Activated T-helper 17 cell treated with anti-CD3 and anti-CD28 coated beads, Interleukin-2, amount 50 U/mL, for 72 hours (primary cell): Measurements from ENCODE around the gene DNASE1L2. TPM values are rescaled to one million over a fixed set of nuclear protein-coding genes. Genes with fewer than 3 reads are reported as not detected.

Experiments used
- ATAC-seq: fragments of 150-1000 bp; cut with Tn5 transposase; replicated peaks from 2 replicates; pipeline ENCODE4 v1.10.0; 2021; ENCODE audit warnings: mild to moderate bottlenecking, moderate library complexity
- H3K27ac Mint-ChIP-seq: one replicate; pipeline ENCODE4 v1.8.0; 2022; ENCODE audit warnings: mixed read lengths
- H3K27me3 Mint-ChIP-seq: one replicate; pipeline ENCODE4 v1.8.0; 2022; ENCODE audit warnings: mixed read lengths
- H3K36me3 Mint-ChIP-seq: one replicate; pipeline ENCODE4 v1.8.0; 2022; ENCODE audit warnings: low read depth, mild to moderate bottlenecking, mixed read lengths
- H3K4me1 Mint-ChIP-seq: one replicate; pipeline ENCODE4 v1.8.0; 2022; ENCODE audit warnings: mixed read lengths
- H3K4me3 Mint-ChIP-seq: one replicate; pipeline ENCODE4 v1.8.0; 2022; ENCODE audit warnings: mild to moderate bottlenecking, mixed read lengths
- H3K9me3 Mint-ChIP-seq: one replicate; pipeline ENCODE4 v1.8.0; 2022; ENCODE audit warnings: mixed read lengths
- total RNA-seq, 2 donors: library from RNA; stranded (reverse); gene quantifications; one replicate each; pipeline ENCODE4 v1.2.3, GENCODE V29; 2022

DNASE1L2 gene
- total RNA-seq, 2 donors from 2014 or later: 2.4 to 2.7 TPM

DNA sequence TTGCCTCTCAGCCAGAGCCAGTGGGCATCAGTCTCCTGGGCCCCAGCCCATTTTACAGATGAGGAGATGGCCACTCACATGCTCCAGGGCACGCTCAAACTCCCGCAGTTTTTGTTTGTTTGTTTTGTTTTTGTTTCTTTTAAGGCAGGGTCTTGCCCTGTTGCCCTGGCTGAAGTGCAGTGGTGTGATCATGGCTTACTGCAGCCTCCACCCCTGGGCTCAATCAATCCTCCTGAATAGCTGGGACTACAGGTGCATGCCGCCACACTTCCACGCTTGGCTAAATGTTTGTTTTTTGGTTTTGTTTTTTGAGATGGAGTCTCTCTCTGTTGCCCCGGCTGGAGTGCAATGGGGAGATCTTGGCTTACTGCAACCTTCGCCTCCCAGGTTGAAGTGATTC, 9.3 kb upstream of the DNASE1L2 start:
- Mint-ChIP-seq H3K27ac (no peak overlapping the region), H3K4me3 (no peak overlapping the region), H3K4me1 (no peaks in the 10 kb centered on the region), H3K36me3 (peaks cover 23% of the 10 kb centered on the region), H3K9me3 (no peaks in the 10 kb centered on the region), H3K27me3 (no peaks in the 10 kb centered on the region)
- ATAC-seq: no peak

- Mint-ChIP-seq H3K27ac (no peak overlapping the region), H3K36me3 (peaks cover 25% of the 10 kb centered on the region), H3K4me1 (no peaks in the 10 kb centered on the region), H3K9me3 (no peaks in the 10 kb centered on the region), H3K27me3 (no peaks in the 10 kb centered on the region), H3K4me3 (no peak overlapping the region)
- no peak for ATAC-seq
Measured at GRCh38 chr16:2228161-2228824, 8.0 kb upstream of the DNASE1L2 start.

GRCh38 chr16:2229091-2229490, 7.2 kb upstream of the DNASE1L2 start:
- peaks cover 31% of the 10 kb centered on the region for H3K36me3 Mint-ChIP-seq
- no peak overlapping the region for H3K4me3 Mint-ChIP-seq
- no peaks in the 10 kb centered on the region for H3K27me3 Mint-ChIP-seq
- H3K27ac Mint-ChIP-seq: no peak overlapping the region
- no peak for ATAC-seq
- no peaks in the 10 kb centered on the region for H3K4me1 Mint-ChIP-seq
- no peaks in the 10 kb centered on the region for H3K9me3 Mint-ChIP-seq

- H3K9me3 Mint-ChIP-seq: no peaks in the 10 kb centered on the region
- no peak overlapping the region for H3K4me3 Mint-ChIP-seq
- H3K36me3 Mint-ChIP-seq: peaks cover 37% of the 10 kb centered on the region
- no peak for ATAC-seq
- H3K4me1 Mint-ChIP-seq: no peaks in the 10 kb centered on the region
- H3K27ac Mint-ChIP-seq: no peak overlapping the region
- H3K27me3 Mint-ChIP-seq: no peaks in the 10 kb centered on the region
Measured at GRCh38 chr16:2229632-2230250, 6.5 kb upstream of the DNASE1L2 start.

- no peaks in the 10 kb centered on the region for H3K27me3 Mint-ChIP-seq
- H3K36me3 Mint-ChIP-seq: peaks cover 44% of the 10 kb centered on the region
- no peak overlapping the region for H3K4me3 Mint-ChIP-seq
- no peaks in the 10 kb centered on the region for H3K4me1 Mint-ChIP-seq
- H3K27ac Mint-ChIP-seq: no peak overlapping the region
- H3K9me3 Mint-ChIP-seq: no peaks in the 10 kb centered on the region
- no peak for ATAC-seq
Measured at GRCh38 chr16:2230376-2230775, 5.9 kb upstream of the DNASE1L2 start.

DNA sequence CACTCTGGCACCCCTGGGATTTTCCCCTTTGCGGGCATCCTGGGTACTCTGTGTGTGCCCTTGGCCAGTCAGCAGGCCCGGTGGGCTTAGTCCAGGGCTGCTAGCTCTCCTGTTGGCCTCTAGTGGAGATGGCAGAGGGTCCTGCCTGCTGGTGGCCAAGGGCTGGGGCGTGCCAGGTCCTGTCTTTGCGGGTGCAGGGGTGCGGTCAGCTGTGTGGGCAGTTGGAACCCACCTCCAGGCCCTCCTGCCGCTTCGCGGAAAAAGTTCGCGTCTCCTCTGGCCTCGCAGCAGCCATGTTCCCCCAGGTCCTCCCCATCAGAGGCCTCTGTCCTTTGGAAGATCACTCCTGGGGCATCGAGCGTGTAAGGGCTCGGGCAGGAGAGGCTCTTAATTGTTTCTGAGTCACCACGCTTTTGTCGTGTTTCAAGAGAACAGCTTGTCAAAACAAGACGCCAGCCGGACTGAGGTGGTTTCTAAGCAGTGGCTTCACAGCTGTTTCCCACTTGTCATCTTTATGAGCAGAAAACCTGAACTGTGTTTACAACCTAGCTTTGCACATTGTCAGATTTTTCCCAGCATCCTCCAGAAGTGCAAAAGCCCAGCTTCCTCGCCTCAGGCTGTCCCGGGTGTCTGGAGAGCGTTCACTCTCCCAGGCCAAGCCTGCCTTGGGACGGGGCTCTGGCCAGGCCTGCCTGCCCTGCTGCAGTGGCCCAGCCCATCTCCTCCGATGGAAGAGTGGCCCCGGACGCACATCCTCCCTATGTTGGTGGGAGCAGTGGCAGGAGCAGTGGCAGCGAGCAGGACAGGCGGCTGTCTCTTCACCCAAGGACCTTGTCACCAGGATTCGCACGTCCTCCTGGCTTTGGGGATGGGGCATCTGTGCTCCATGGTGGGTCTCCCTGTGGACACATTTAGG, 5.0 kb upstream of the DNASE1L2 start:
- Mint-ChIP-seq H3K36me3 (peaks cover 47% of the 10 kb centered on the region), H3K27ac (no peak overlapping the region)
- no peak for ATAC-seq

GRCh38 chr16:2232094-2232990, 3.9 kb upstream of the DNASE1L2 start:
- H3K27ac Mint-ChIP-seq: no peak overlapping the region
- ATAC-seq: no peak
- peaks cover 41% of the 10 kb centered on the region for H3K36me3 Mint-ChIP-seq

More for the DNA sequence above, 5.0 kb upstream of the DNASE1L2 start:
- Mint-ChIP-seq H3K4me1 (no peaks in the 10 kb centered on the region), H3K4me3 (no peak overlapping the region), H3K9me3 (no peaks in the 10 kb centered on the region), H3K27me3 (no peaks in the 10 kb centered on the region)

GRCh38 chr16:2233046-2233775, 3.0 kb upstream of the DNASE1L2 start:
- H3K9me3 Mint-ChIP-seq: no peaks in the 10 kb centered on the region
- no peaks in the 10 kb centered on the region for H3K4me1 Mint-ChIP-seq
- no peak overlapping the region for H3K27ac Mint-ChIP-seq
- H3K36me3 Mint-ChIP-seq: peaks cover 41% of the 10 kb centered on the region
- no peaks in the 10 kb centered on the region for H3K27me3 Mint-ChIP-seq
- ATAC-seq: no peak
- H3K4me3 Mint-ChIP-seq: no peak overlapping the region

More at GRCh38 chr16:2232094-2232990, 3.9 kb upstream of the DNASE1L2 start:
- Mint-ChIP-seq H3K9me3 (no peaks in the 10 kb centered on the region), H3K4me3 (no peak overlapping the region), H3K27me3 (no peaks in the 10 kb centered on the region), H3K4me1 (no peaks in the 10 kb centered on the region)

- Mint-ChIP-seq H3K4me3 (no peak overlapping the region), H3K27ac (no peak overlapping the region), H3K27me3 (no peaks in the 10 kb centered on the region), H3K9me3 (no peaks in the 10 kb centered on the region), H3K36me3 (peaks cover 41% of the 10 kb centered on the region), H3K4me1 (no peaks in the 10 kb centered on the region)
- ATAC-seq: no peak
Measured at GRCh38 chr16:2233872-2234812, 2.1 kb upstream of the DNASE1L2 start.

DNA sequence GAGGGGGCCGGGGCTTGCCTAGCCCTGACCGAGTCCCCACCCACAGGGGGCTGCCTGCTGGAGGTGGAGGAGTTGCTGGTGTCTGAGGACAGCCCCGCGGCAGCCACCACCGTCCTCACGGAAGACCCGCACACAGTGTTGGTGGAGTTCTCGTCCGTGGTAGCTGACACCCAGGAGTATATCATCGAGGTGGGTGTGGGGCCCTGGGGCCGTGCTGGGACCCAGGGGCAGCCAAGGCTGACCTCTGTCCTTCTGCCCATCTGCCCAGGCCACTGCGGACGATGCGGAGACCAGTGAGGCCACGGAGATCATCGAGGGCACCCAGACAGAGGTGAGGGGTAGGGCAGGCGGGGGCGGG, 1.5 kb upstream of the DNASE1L2 start:
- Mint-ChIP-seq H3K27ac (no peak overlapping the region), H3K4me3 (no peak overlapping the region), H3K36me3 (peaks cover 35% of the 10 kb centered on the region), H3K4me1 (no peaks in the 10 kb centered on the region), H3K27me3 (no peaks in the 10 kb centered on the region), H3K9me3 (no peaks in the 10 kb centered on the region)
- ATAC-seq: no peak

- Mint-ChIP-seq H3K4me1 (no peaks in the 10 kb centered on the region), H3K27me3 (no peaks in the 10 kb centered on the region), H3K9me3 (no peaks in the 10 kb centered on the region), H3K4me3 (no peak overlapping the region), H3K27ac (no peak overlapping the region), H3K36me3 (peaks cover 31% of the 10 kb centered on the region)
- no peak for ATAC-seq
Measured at GRCh38 chr16:2235234-2235651, 1.0 kb upstream of the DNASE1L2 start.

DNA sequence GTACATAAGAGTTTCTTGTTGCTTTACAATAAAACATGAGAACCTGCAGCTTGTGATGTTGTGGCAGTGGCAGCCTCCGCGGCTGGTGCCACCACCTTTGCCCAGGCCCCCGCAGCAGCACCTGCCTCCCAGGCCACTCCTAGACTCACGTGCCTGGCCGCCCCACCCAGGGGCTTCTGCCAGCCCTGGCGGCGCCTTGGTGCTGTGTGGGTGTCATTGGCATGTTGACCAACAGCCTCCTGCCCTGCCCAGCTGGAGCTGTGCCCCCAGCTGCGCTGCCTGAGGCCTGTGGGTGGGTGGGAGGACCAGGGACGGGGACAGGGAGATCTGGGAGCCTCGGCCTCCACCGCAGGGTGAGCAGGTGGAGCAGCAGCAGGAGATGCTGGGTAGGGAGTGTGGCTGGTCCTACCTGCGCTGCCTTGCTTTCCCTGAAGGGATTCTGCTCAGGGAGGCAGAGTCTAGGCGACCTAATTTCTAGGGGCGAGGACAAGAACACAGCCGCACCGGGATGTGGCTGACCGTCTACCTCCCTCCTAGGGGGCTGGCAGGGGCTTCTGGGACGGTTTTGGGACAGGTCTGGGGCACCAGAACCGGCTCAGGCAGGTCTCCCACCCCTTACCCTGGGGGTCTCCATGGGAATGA, 428 bp upstream of the DNASE1L2 start:
- H3K4me1 Mint-ChIP-seq: no peaks in the 10 kb centered on the region
- no peak overlapping the region for H3K27ac Mint-ChIP-seq
- no peaks in the 10 kb centered on the region for H3K27me3 Mint-ChIP-seq
- ATAC-seq: peak; percentile 3
- H3K4me3 Mint-ChIP-seq: no peak overlapping the region
- H3K36me3 Mint-ChIP-seq: peaks cover 29% of the 10 kb centered on the region
- no peaks in the 10 kb centered on the region for H3K9me3 Mint-ChIP-seq
